Endodermal cell (in vitro differentiated cells): Measurements from ENCODE around the gene RSPH9. TPM values are rescaled to one million over a fixed set of nuclear protein-coding genes. Genes with fewer than 3 reads are reported as not detected.
A peak's percentile ranks its signal among the peaks of the same experiment; 100 is the strongest.

Experiments
- DNase-seq: peaks from one replicate; pipeline ENCODE4 v3.0.0-alpha.2; 2017
- H3K27ac ChIP-seq: 2 replicates; pipeline ENCODE4 v1.5.1; 2013; ENCODE audit warnings: mild to moderate bottlenecking, low read depth, low read length, moderate library complexity
- H3K27me3 ChIP-seq: 2 replicates; pipeline ENCODE4 v1.6.1; 2013; ENCODE audit warnings: mild to moderate bottlenecking, low read length, moderate library complexity; ENCODE audit not compliant: insufficient read depth, control insufficient read depth, poor library complexity, severe bottlenecking
- H3K36me3 ChIP-seq: 2 replicates; pipeline ENCODE4 v1.7.0; 2013; ENCODE audit warnings: mild to moderate bottlenecking, low read length, moderate library complexity; ENCODE audit not compliant: control insufficient read depth, insufficient read depth
- H3K4me1 ChIP-seq: one replicate; pipeline ENCODE4 v1.7.0; 2013; ENCODE audit warnings: low read length; ENCODE audit not compliant: control insufficient read depth, insufficient read depth
- H3K4me3 ChIP-seq: 2 replicates; pipeline ENCODE4 v1.5.1; 2013; ENCODE audit warnings: mild to moderate bottlenecking, low read length, moderate library complexity
- H3K9ac ChIP-seq: 2 replicates; pipeline ENCODE4 v1.6.1; 2013; ENCODE audit warnings: mild to moderate bottlenecking, low read length, moderate library complexity; ENCODE audit not compliant: poor library complexity, severe bottlenecking; ENCODE audit errors: extremely low read depth
- H3K9me3 ChIP-seq: 2 replicates; pipeline ENCODE4 v1.6.1; 2013; ENCODE audit warnings: mild to moderate bottlenecking, low read length, moderate library complexity; ENCODE audit not compliant: control insufficient read depth
- H3K27ac Mint-ChIP-seq: 2 replicates; pipeline ENCODE4 v1.8.0; 2020; ENCODE audit warnings: mixed read lengths
- H3K27me3 Mint-ChIP-seq: 2 replicates; pipeline ENCODE4 v1.8.0; 2021; ENCODE audit warnings: mild to moderate bottlenecking, mixed read lengths; ENCODE audit not compliant: insufficient read depth
- H3K36me3 Mint-ChIP-seq: 2 replicates; pipeline ENCODE4 v1.8.0; 2020; ENCODE audit warnings: low read depth, mixed read lengths
- H3K4me1 Mint-ChIP-seq: 2 replicates; pipeline ENCODE4 v1.8.0; 2020; ENCODE audit warnings: mixed read lengths
- H3K4me3 Mint-ChIP-seq: 2 replicates; pipeline ENCODE4 v1.8.0; 2020; ENCODE audit warnings: mild to moderate bottlenecking, moderate library complexity, mixed read lengths
- H3K9me3 Mint-ChIP-seq: 2 replicates; pipeline ENCODE4 v1.8.0; 2020; ENCODE audit warnings: mild to moderate bottlenecking, mixed read lengths
- CTCF ChIP-seq: fragments of 200-600 bp; sonication (generic); conservative IDR thresholded peaks from 2 replicates; pipeline ENCODE4 v1.5.0; 2021; ENCODE audit warnings: antibody characterized with exemption, mild to moderate bottlenecking
- WGBS, 2 experiments: methylation state at CpG; one replicate each; pipeline versions ENCODE4 v1.1.5 to v1.1.7; 2013; ENCODE audit warnings: missing lambda C conversion rate in 2 of 2, mixed read lengths in 1 of 2; ENCODE audit not compliant: insufficient coverage in 1 of 2, insufficient read length in 1 of 2; 5-methylcytosine and 5-hydroxymethylcytosine counted together
- total RNA-seq, 2 donors: library from RNA; stranded (reverse); fragmentation: NEBNext Ultra II Directional in 1 of 2; extraction: Animal tissue kit (Norgen Biotek cat#: 25700) in 1 of 2; gene quantifications; 2 replicates in 1 of 2; 3 replicates in 1 of 2; pipeline ENCODE4 v1.2.1, GENCODE V29; 2021

RSPH9 gene
- total RNA-seq, 2 donors from 2014 or later, result 0.44 to 0.64 TPM

GRCh38 chr6:43680308-43681200 is 35.7 kb downstream of the RSPH9 start:
- H3K9me3 Mint-ChIP-seq, result no peaks in the 10 kb centered on the region

GRCh38 chr6:43681303-43681702 is 36.5 kb downstream of the RSPH9 start:
- Histone ChIP-seq H3K9ac (no peak overlapping the region), H3K36me3 (peaks cover 66% of the 10 kb centered on the region), H3K4me1 (peaks cover 23% of the 10 kb centered on the region), H3K27me3 (no peaks in the 10 kb centered on the region), H3K27ac (no peak overlapping the region), H3K9me3 (no peaks in the 10 kb centered on the region), H3K4me3 (no peak overlapping the region)
- Mint-ChIP-seq H3K4me1 (peaks cover 44% of the 10 kb centered on the region), H3K36me3 (peaks cover 27% of the 10 kb centered on the region), H3K4me3 (no peak overlapping the region), H3K9me3 (no peaks in the 10 kb centered on the region), H3K27me3 (no peaks in the 10 kb centered on the region), H3K27ac (peak overlapping the region; percentile 5)
- WGBS, 2 experiments, result 95% methylated on average over 5 of the region's 5 CpGs; no CpG with 5 or more reads in 1 of the 2 experiments
- no peak for DNase-seq
- no peak for TF ChIP-seq CTCF

More at GRCh38 chr6:43680308-43681200, 35.7 kb downstream of the RSPH9 start:
- Histone ChIP-seq H3K4me3 (no peak overlapping the region), H3K27me3 (no peaks in the 10 kb centered on the region), H3K4me1 (peaks cover 23% of the 10 kb centered on the region), H3K27ac (no peak overlapping the region), H3K9me3 (no peaks in the 10 kb centered on the region), H3K9ac (no peak overlapping the region), H3K36me3 (peaks cover 69% of the 10 kb centered on the region)
- TF ChIP-seq CTCF, result no peak
- Mint-ChIP-seq H3K4me1 (peaks cover 39% of the 10 kb centered on the region), H3K36me3 (peaks cover 34% of the 10 kb centered on the region), H3K4me3 (no peak overlapping the region), H3K27me3 (no peaks in the 10 kb centered on the region), H3K27ac (peak overlapping the region; percentile 65)
- WGBS, 2 experiments, result 91 to 98% methylated on average over 9 to 11 of the region's 11 CpGs
- DNase-seq, result no peak

GRCh38 chr6:43682724-43683429 is 38.0 kb downstream of the RSPH9 start:
- H3K27ac ChIP-seq, result no peak overlapping the region
- peaks cover 53% of the 10 kb centered on the region for H3K4me1 Mint-ChIP-seq
- no peak for DNase-seq
- no peak overlapping the region for H3K9ac ChIP-seq
- WGBS, 2 experiments, result 84 to 88% methylated on average over 6 to 8 of the region's 8 CpGs
- peaks cover 22% of the 10 kb centered on the region for H3K36me3 Mint-ChIP-seq
- no peaks in the 10 kb centered on the region for H3K27me3 ChIP-seq
- peaks cover 23% of the 10 kb centered on the region for H3K4me1 ChIP-seq
- no peaks in the 10 kb centered on the region for H3K9me3 Mint-ChIP-seq
- peaks cover 50% of the 10 kb centered on the region for H3K36me3 ChIP-seq
- no peaks in the 10 kb centered on the region for H3K9me3 ChIP-seq
- no peak overlapping the region for H3K4me3 Mint-ChIP-seq
- H3K27ac Mint-ChIP-seq, result peak overlapping the region; percentile 9
- no peaks in the 10 kb centered on the region for H3K27me3 Mint-ChIP-seq
- H3K4me3 ChIP-seq, result peak overlapping the region; percentile 7
- no peak for TF ChIP-seq CTCF
